HEK293 (cell line): ENCODE data around the gene CECR2.
A peak's percentile ranks its signal among the peaks of the same experiment; 100 is the strongest.

Source experiments
- CTCF ChIA-PET: fragments of 350-600 bp; formaldehyde crosslinking; extraction: SDS; loops from one replicate; lab custom pipeline; 2021; ENCODE audit warnings: antibody characterized with exemption; lab: Yijun Ruan, JAX
- POLR2A ChIA-PET: fragments of 300-600 bp; formaldehyde crosslinking; extraction: SDS; loops from one replicate; lab custom pipeline; 2020; ENCODE audit warnings: antibody characterized with exemption, inconsistent platforms; lab: Yijun Ruan, JAX
- H3K27ac ChIP-seq: fragments of 200-500 bp; sonication (Bioruptor generic); 2 replicates; pipeline ENCODE4 v1.5.1; 2014; ENCODE audit warnings: low read depth, low read length, control low read depth, inconsistent platforms; ENCODE audit errors: extremely low read depth
- H3K36me3 ChIP-seq, 2 experiments: fragments of 200-500 bp in 1 of 2; sonication (Bioruptor generic) in 1 of 2; 1 replicate in 1 of 2; 2 replicates in 1 of 2; pipeline ENCODE4 v1.5.1; 2014 to 2017; ENCODE audit warnings: inconsistent platforms in 2 of 2, low read length in 2 of 2; ENCODE audit not compliant: control insufficient read depth in 2 of 2, insufficient read depth in 1 of 2
- H3K4me1 ChIP-seq: fragments of 200-500 bp; sonication (Bioruptor generic); 2 replicates; pipeline ENCODE4 v1.5.1; 2014; ENCODE audit warnings: mild to moderate bottlenecking, low read length, inconsistent platforms; ENCODE audit not compliant: control insufficient read depth, insufficient read depth
- H3K4me3 ChIP-seq: 2 replicates; pipeline ENCODE4 v1.5.1; 2011; ENCODE audit warnings: low read depth, mild to moderate bottlenecking, control low read depth, low read length, moderate library complexity
- H3K9me3 ChIP-seq: fragments of 200-500 bp; sonication (Bioruptor generic); 2 replicates; pipeline ENCODE4 v1.5.1; 2014; ENCODE audit warnings: low read depth, low read length, inconsistent platforms; ENCODE audit not compliant: control insufficient read depth, insufficient read depth
- GLI2 ChIP-seq: fragments of 450-650 bp; formaldehyde crosslinking; IDR thresholded peaks from 2 replicates; pipeline ENCODE4; 2017; ENCODE audit warnings: missing biosample characterization, missing genetic modification characterization, low read depth, borderline replicate concordance
- HOXD13 ChIP-seq: sonication (generic); formaldehyde crosslinking; IDR thresholded peaks from 2 replicates; pipeline ENCODE4 v1.8.0; 2022; ENCODE audit warnings: missing genetic modification reagents, borderline replicate concordance
- PRDM1 ChIP-seq: fragments of 450-650 bp; formaldehyde crosslinking; IDR thresholded peaks from 2 replicates; pipeline ENCODE4; 2016; ENCODE audit warnings: missing biosample characterization, missing genetic modification characterization
- SP3 ChIP-seq: fragments of 450-650 bp; formaldehyde crosslinking; IDR thresholded peaks from 2 replicates; pipeline ENCODE4 v1.5.1; 2016; ENCODE audit warnings: missing biosample characterization, missing genetic modification characterization
- TCF7L2 ChIP-seq: IDR thresholded peaks from 2 replicates; pipeline ENCODE4 v1.6.1; 2011; ENCODE audit warnings: low read depth, mild to moderate bottlenecking, inconsistent platforms, low read length, moderate library complexity, borderline replicate concordance
- TRIM28 ChIP-seq: IDR thresholded peaks from 2 replicates; pipeline ENCODE4 v1.6.1; 2011; ENCODE audit warnings: low read length, control low read depth, borderline replicate concordance
- ZBTB17 ChIP-seq: fragments of 450-650 bp; formaldehyde crosslinking; IDR thresholded peaks from 2 replicates; pipeline ENCODE4 v1.5.1; 2016; ENCODE audit warnings: missing biosample characterization, missing genetic modification characterization
- ZIC2 ChIP-seq: fragments of 450-650 bp; formaldehyde crosslinking; IDR thresholded peaks from 2 replicates; pipeline ENCODE4 v1.5.1; 2016; ENCODE audit warnings: missing biosample characterization, missing genetic modification characterization
- ZNF184 ChIP-seq: fragments of 450-650 bp; IDR thresholded peaks from 2 replicates; pipeline ENCODE4 v1.5.1; 2018; ENCODE audit warnings: missing biosample characterization, mild to moderate bottlenecking, missing genetic modification characterization
- ZNF266 ChIP-seq: fragments of 450-650 bp; formaldehyde crosslinking; IDR thresholded peaks from 2 replicates; pipeline ENCODE4 v1.5.1; 2016; ENCODE audit warnings: missing biosample characterization, missing genetic modification characterization, low read depth
- ZNF426 ChIP-seq: fragments of 450-650 bp; formaldehyde crosslinking; IDR thresholded peaks from 2 replicates; pipeline ENCODE4 v1.5.1; 2017; ENCODE audit warnings: missing biosample characterization, missing genetic modification characterization, mild to moderate bottlenecking, inconsistent platforms, moderate library complexity
- ZNF530 ChIP-seq: fragments of 450-650 bp; formaldehyde crosslinking; IDR thresholded peaks from 2 replicates; pipeline ENCODE4 v1.5.1; 2016; ENCODE audit warnings: low read depth, missing biosample characterization, missing genetic modification characterization
- ZNF600 ChIP-seq: fragments of 450-650 bp; formaldehyde crosslinking; IDR thresholded peaks from 2 replicates; pipeline ENCODE4 v1.5.1; 2016; ENCODE audit warnings: missing biosample characterization, missing genetic modification characterization
- ZNF623 ChIP-seq: fragments of 450-650 bp; formaldehyde crosslinking; IDR thresholded peaks from 2 replicates; pipeline ENCODE4 v1.5.1; 2016; ENCODE audit warnings: missing biosample characterization, missing genetic modification characterization
- ZNF664 ChIP-seq: fragments of 450-650 bp; formaldehyde crosslinking; IDR thresholded peaks from 2 replicates; pipeline ENCODE4 v1.5.1; 2016; ENCODE audit warnings: missing biosample characterization, missing genetic modification characterization
- ZNF670 ChIP-seq: fragments of 450-650 bp; formaldehyde crosslinking; IDR thresholded peaks from 2 replicates; pipeline ENCODE4 v1.5.1; 2016; ENCODE audit warnings: missing biosample characterization, missing genetic modification characterization, low read depth
- ZNF792 ChIP-seq: fragments of 450-650 bp; formaldehyde crosslinking; IDR thresholded peaks from 2 replicates; pipeline ENCODE4 v1.5.1; 2016; ENCODE audit warnings: missing biosample characterization, missing genetic modification characterization
- TF ChIP-seq, protein P1 (sequence below): fragments of 450-650 bp; formaldehyde crosslinking; IDR thresholded peaks from 2 replicates; pipeline ENCODE4 v1.5.1; 2017; ENCODE audit warnings: missing biosample characterization, missing genetic modification characterization

The CECR2 gene

DNA sequence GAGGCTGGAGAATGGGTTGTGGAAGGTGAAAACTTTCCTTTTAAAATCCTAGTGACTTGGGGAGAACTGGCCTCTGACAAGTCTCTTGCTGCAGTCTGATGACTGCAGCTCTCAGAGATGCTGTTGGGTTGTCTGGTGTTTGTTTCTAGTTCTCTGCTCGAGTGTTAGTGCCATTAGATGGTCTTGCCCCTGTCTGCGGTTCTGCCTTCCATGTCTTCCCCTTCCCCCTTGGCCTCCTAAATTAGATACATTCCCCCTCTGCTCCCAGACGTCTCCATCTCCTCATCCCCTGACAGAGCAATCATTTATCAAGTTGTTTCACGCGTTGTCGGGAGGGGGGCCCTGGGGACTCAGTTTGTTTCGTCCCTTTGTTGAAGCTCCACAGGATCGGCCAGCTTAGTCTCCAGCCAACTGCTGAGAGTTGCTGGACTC, 67.7 kb downstream of the CECR2 start:
- ChIA-PET CTCF (interaction anchor here (0.9 to 2.0 kb wide), 4 partner anchors 43 to 266 kb away, joined by 3 to 10 read pairs (median 4); no protein-coding TSS in a partner anchor), POLR2A (interaction anchor here (0.7 kb wide), 1 partner anchor 67 kb away, joined by 3 read pairs; no protein-coding TSS in a partner anchor)
- H3K9me3 ChIP-seq, result no peaks in the 10 kb centered on the region
- H3K4me1 ChIP-seq, result peaks cover 24% of the 10 kb centered on the region
- no peak overlapping the region for H3K4me3 ChIP-seq
- TF ChIP-seq ZNF623 (no peak), ZNF266 (tag by site-specific recombination) (no peak), ZNF664 (tag by site-specific recombination) (0 out of 2 replicates have a peak, but pooled peaks have one; percentile 12), ZNF670 (tag by site-specific recombination) (no peak), TRIM28 (peak; percentile 67; the same call in 1 of the 2 replicates), TCF7L2 (0 out of 2 replicates have a peak, but pooled peaks have one; percentile 15), ZBTB17 (tag by site-specific recombination) (peak; percentile 18; the same call in 1 of the 2 replicates), ZIC2 (peak; percentile 48; the same call in 1 of the 2 replicates), PRDM1 (0 out of 2 replicates have a peak, but pooled peaks have one; percentile 50), ZNF600 (0 out of 2 replicates have a peak, but pooled peaks have one; percentile 11)
- TF ChIP-seq, protein P1, sequence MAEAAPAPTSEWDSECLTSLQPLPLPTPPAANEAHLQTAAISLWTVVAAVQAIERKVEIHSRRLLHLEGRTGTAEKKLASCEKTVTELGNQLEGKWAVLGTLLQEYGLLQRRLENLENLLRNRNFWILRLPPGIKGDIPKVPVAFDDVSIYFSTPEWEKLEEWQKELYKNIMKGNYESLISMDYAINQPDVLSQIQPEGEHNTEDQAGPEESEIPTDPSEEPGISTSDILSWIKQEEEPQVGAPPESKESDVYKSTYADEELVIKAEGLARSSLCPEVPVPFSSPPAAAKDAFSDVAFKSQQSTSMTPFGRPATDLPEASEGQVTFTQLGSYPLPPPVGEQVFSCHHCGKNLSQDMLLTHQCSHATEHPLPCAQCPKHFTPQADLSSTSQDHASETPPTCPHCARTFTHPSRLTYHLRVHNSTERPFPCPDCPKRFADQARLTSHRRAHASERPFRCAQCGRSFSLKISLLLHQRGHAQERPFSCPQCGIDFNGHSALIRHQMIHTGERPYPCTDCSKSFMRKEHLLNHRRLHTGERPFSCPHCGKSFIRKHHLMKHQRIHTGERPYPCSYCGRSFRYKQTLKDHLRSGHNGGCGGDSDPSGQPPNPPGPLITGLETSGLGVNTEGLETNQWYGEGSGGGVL (tag by site-specific recombination), result 0 out of 2 replicates have a peak, but pooled peaks have one; percentile 25
- peak overlapping the region; percentile 52; the same call in 1 of the 2 replicates for H3K27ac ChIP-seq
- no peaks in the 10 kb centered on the region for H3K36me3 ChIP-seq

DNA sequence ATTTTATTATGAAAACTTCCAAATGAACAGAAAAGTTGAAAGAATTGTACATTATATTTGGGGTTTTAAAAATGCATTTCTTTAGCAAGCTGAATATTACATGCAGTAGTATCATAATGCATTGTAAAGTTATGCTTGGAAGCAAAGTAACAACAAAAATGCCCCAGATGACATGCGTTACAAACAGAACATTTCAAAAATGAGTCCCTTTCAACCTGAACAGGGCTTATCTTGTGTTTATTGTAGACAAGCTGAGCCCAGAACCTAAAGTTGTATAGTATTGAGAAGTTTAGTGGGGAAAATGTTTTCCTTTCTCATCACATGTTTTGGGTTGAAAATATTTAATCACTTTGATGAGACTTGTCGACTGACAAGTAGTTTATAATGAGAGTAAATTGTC, 68.8 kb downstream of the CECR2 start:
- POLR2A ChIA-PET, result interaction anchor here (0.6 kb wide), 1 partner anchor 9 kb away, joined by 4 read pairs; no protein-coding TSS in a partner anchor
- H3K4me3 ChIP-seq, result no peak overlapping the region
- no peak for TF ChIP-seq ZNF184 (tag by site-specific recombination)
- TF ChIP-seq HOXD13 (CRISPR knock-in tag), result no peak
- no peak for TF ChIP-seq ZNF530 (tag by site-specific recombination)
- no peak for TF ChIP-seq GLI2
- no peaks in the 10 kb centered on the region for H3K36me3 ChIP-seq
- peaks cover 24% of the 10 kb centered on the region for H3K4me1 ChIP-seq
- CTCF ChIA-PET, result interaction anchor here (0.6 to 1.6 kb wide), 2 partner anchors 64 to 266 kb away, joined by 3 to 5 read pairs; no protein-coding TSS in a partner anchor
- H3K27ac ChIP-seq, result no peak overlapping the region
- H3K9me3 ChIP-seq, result no peaks in the 10 kb centered on the region

DNA sequence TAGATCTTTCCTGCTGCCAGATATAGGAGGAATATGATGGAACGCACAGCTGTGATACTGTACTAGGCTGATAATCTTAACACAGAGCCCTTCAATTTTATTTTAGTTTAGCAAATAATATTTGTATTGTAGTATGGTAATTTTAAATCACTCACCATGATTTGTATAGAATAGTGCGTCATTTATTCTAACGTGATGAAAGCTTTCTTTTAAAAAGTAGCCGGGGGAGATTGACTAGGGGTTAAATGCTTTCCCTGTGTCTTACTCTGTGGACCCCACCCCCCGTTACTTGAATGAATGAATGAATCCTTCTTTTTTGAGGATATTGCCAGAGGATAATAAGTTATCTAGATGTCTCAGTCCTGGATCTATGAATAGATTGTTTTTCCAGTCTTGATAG, 72.1 kb downstream of the CECR2 start:
- CTCF ChIA-PET, result no interaction called here

More for the DNA sequence above, 72.1 kb downstream of the CECR2 start:
- Histone ChIP-seq H3K9me3 (no peaks in the 10 kb centered on the region), H3K4me1 (peaks cover 20% of the 10 kb centered on the region), H3K36me3 (no peaks in the 10 kb centered on the region), H3K27ac (no peak overlapping the region), H3K4me3 (no peak overlapping the region)
- TF ChIP-seq SP3 (tag by site-specific recombination) (no peak), ZNF792 (tag by site-specific recombination) (no peak), ZNF426 (no peak)
- POLR2A ChIA-PET, result interaction anchor here (0.9 kb wide), 1 partner anchor 9 kb away, joined by 3 read pairs; no protein-coding TSS in a partner anchor
